Myocyte (in vitro differentiated cells): Measurements from ENCODE around the gene MPPED2. TPM values are rescaled to one million over a fixed set of nuclear protein-coding genes. Genes with fewer than 3 reads are reported as not detected.

Experiments used
- DNase-seq: peaks from one replicate; pipeline ENCODE4 v3.0.0-alpha.2; 2012; ENCODE audit warnings: low read depth
- total RNA-seq: library from RNA; depleted of rRNA; stranded (reverse); fragments of >200 nt; gene quantifications from 2 replicates; pipeline ENCODE4 v1.2.3, GENCODE V29; 2014

MPPED2 gene
- total RNA-seq, 1 donor from 2014 or later, result 0.51 TPM

- no peak for DNase-seq
Measured at GRCh38 chr11:30535818-30536217, 50.3 kb downstream of the MPPED2 start.

- DNase-seq, result no peak
Measured at GRCh38 chr11:30533445-30533947, 52.7 kb downstream of the MPPED2 start.

- DNase-seq, result no peak
Measured at GRCh38 chr11:30527566-30527965, 58.6 kb downstream of the MPPED2 start.

- DNase-seq, result no peak
Measured at GRCh38 chr11:30526558-30526957, 59.6 kb downstream of the MPPED2 start.

DNA sequence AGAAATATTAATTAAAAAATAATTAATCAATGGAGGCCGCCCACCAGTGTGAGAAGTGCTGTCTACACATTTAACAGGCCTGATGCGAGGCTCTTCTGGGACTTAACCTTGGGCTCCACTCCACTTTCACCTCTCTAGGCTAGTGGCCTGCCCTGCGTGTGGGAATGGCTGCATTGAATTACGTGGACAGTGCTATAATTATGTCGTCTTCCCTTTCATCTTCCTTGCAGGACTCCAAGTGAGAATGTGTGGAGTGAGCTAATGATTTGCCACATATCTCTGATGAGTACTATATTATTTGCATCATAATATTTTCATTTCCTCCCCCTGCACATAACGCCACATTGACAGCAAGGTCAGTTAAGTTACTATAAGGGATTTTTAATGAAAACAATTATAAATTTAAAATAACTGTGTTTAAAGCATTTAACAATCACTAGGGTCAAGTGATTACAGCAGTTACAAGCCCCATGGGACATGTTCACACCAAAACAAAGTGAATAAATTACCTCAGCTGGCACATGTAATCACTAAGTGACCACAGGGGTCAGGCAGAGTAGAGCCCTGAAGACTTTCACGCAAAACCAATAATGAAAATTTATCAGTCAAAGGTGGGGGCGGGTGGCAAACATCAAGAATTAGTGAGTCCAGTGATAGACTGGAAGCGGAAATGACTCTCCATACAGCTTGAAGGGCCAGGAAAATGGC is 63.5 kb downstream of the MPPED2 start:
- DNase-seq, result no peak

- DNase-seq, result no peak
Measured at GRCh38 chr11:30521297-30522071, 64.7 kb downstream of the MPPED2 start.

DNA sequence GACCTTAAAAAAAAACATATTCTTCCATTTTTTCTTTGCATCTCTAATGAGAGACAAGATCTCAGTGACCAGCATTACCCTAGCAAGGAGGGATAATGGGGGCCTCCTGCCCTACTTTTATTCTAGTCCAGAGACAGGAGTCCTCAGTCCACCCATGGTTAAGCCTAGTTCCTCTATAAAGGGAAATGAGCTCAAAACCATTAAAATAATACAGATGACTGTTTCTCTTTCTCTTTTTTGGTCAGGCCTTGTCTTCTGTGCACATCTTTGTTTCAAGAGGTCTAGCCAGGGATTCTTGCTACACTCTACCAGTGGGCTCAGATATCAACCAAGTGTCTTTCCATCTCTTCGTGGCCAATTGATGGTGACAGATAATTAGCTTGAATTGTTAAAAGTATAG is 73.1 kb downstream of the MPPED2 start:
- DNase-seq, result no peak

DNA sequence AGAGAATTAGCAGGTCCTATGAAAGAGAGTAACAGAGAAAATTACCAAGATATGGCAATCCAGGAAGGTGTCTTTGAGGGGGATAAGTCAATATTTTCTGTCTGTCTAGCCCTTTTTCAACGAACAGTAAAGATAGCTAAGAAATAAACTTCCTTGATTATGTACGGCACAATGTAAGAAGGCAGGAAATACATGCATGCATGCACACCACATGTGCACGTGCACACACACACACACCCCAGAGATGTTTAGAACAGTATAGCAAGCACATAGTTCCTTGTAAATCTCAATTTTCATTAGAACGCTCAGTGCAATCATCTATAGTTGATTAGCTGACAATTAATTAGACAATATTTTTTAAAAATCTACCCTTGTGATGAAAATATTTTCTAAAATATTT is 74.7 kb downstream of the MPPED2 start:
- DNase-seq, result no peak

DNA sequence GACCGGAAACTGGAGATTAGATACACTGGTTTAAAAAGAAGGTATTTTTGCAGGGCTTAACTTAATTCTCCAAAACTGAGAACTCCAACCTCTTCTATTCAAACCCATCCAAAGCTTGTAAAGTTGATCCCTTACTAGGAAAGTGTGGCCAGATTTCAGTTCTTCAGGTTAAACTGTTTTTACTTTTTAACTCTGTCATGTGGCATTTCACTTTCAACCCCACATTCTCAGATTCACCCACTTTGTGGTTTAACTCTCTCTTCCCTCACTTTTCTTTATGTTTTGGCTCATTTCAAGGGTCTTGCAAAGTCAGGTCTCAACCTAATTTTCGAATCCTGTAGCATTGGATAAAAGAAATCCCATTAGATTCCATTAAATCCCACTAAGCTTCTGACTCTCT is 75.4 kb downstream of the MPPED2 start:
- no peak for DNase-seq

DNA sequence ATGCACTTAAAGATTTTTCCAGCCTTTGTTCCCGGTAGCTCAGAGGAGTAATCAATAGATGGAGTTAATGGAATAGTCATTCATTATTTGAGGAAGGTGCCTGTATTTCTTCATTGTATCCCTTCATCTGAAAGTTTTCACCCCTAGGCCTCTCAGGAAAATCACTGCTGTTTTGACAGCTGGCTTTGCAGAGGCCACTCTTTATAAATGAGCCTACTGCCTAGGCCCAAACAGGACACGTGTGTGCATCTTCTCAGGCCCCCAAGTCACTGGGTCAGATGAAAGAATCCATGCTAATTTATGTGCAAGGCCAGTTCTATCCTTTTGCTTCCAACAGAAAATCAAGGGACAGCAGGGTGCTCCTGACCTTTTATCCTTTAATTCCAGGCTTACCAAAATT is 76.8 kb downstream of the MPPED2 start:
- DNase-seq, result no peak

DNA sequence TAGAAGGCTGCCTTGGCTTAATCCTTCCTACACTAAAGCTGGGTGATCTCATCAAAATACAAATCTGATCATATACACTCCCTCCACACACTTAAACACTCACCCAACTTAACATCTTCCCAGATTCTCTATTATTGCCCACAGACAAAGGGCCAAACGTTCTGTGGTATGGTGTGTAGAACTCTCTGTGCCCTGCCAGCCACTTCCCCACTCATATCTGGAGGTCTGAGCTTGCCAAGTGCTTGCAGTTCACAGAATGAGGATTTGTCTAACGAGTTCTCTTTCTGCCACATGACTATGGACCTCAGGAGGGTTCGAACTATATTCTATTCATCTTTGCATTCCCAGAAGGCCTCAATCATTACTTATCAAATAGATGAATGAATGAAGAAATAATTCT is 77.6 kb downstream of the MPPED2 start:
- no peak for DNase-seq

DNA sequence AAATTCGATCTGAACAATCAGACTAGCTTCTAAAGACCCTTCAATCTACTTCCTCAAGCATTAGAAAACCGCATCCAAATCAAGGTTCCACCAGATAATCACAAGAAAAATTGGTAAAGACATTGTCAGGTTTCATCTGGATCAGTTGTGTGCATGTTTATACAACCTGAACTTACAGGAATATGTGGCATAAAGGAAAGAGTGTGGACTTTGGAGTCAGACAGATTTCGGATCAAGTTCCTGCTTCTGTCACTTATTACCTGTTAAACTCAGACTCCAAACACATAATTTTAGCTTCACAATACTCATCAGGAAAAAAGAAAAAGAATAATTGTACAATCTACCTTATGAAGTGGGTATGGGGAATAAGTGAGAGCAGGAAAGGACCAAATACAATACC is 80.5 kb downstream of the MPPED2 start:
- no peak for DNase-seq

DNA sequence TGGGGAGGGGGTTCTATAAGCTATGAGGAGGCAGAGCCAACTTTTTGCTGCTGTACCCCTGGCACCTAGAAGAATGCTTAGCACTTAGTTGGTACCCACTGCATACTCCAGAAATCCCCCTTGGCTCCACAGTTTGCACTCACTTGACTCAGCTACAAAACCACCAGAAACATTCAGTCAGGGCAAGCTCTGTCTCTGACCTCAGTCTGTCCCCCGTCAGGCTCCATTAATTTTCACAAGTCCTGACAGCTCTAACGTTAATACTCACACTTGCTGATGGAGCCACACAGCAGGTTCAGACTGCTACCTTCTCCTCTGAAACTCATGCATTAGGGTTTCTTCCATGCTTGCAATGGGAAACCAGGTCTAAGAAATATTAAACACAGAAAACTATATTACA is 81.7 kb downstream of the MPPED2 start:
- DNase-seq, result no peak

- no peak for DNase-seq
Measured at GRCh38 chr11:30503156-30503555, 83.0 kb downstream of the MPPED2 start.

GRCh38 chr11:30502305-30502704 is 83.8 kb downstream of the MPPED2 start:
- no peak for DNase-seq

DNA sequence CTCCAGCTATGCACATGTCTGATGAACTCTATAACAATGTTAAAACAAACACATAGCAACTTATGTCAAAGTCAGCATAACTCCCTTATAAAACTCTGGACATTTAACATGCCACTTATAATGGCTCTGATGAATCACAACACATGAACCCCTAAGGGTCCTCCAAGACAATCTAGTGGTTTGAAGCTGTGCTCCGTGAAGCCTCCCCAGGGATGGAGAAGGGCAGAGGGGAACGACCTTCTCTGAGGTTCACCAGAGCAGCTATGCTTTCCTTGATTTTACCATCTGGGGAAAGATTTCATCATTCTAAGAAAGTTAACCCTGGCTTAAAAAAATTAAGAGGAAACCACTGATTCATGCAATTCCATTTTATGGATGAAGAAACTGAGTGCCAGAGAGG is 84.4 kb downstream of the MPPED2 start:
- no peak for DNase-seq

DNA sequence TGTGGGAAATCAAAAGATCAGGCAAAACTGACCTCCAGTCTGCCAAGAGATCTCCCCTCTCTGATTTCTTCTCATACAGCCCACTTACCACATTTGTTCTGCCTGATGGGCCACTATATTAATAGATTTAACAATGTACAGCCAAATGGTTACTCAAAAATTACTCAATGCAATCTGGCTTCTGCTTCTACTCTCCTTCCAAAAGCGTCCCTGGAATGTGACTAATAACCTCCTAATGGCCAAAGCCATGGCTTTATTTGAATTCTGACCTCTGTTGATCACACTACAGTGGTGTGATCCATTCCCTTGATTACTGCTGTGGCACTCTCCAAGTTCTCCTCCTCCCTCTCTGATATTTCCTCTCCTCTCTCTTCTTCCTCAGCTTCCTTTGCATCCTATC is 86.2 kb downstream of the MPPED2 start:
- DNase-seq, result no peak

- DNase-seq, result no peak
Measured at GRCh38 chr11:30497600-30497999, 88.6 kb downstream of the MPPED2 start.

DNA sequence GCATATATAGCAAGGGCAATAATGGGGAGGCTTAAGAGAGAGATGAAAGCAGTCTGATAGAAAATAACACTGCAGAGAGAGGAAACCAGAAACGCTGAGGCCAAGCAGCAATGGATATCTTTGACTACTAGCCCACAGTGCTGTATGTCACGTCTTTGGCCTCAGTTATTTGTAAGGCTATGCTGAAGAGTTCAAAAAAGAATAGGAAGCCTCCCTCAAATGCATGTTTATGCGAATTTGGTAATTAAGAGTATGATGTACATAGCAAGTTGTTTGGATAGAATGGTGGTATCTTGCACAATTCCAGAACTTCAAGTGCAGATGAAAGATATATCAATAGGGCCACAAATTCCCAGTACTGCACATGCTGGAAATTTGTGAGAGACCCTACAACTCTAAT is 89.2 kb downstream of the MPPED2 start:
- no peak for DNase-seq

- DNase-seq, result no peak
Measured at GRCh38 chr11:30495437-30495836, 90.7 kb downstream of the MPPED2 start.

GRCh38 chr11:30489511-30489910 is 96.6 kb downstream of the MPPED2 start:
- DNase-seq, result no peak

DNA sequence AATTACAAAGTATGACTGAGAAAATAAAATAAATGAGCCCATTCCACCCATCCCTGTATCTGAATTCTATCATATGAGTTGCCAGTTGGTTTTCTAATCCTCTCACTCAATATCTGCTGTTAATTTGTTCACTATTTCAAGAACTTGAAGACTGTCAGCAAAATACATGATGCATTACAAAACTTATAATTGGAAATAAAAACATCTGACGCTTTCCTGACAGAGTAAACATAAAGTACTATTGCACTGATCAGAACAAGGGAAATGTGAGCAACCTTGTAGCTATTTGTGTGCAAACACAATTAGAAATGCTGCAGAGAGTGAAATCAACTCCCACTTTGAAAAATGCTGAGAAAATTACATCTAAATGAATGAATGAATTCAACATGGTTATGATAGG is 97.1 kb downstream of the MPPED2 start:
- DNase-seq, result no peak
